ENCODE data around the gene RUNX1.

RUNX1 gene

DNA sequence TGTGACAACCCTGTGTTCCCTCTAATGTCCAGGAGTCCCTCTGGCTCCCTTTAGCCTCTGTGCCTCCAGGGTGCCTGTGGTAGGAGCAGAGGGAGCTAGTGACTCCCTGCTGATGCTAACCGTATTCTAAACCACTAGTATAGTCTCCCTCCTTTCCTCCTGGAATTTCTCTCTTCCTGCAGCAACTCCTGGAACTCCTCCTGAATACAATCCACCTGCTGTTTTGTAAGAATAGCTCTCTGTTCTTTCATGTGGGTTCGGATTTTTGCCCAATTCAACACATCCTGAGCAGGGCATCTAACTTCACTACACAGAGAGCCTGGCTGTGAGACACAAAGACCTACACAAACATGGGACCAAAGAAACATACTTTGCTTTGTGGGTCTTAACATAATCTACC, 107.9 kb downstream of the RUNX1 start:
- DNase-seq: no peak

DNA sequence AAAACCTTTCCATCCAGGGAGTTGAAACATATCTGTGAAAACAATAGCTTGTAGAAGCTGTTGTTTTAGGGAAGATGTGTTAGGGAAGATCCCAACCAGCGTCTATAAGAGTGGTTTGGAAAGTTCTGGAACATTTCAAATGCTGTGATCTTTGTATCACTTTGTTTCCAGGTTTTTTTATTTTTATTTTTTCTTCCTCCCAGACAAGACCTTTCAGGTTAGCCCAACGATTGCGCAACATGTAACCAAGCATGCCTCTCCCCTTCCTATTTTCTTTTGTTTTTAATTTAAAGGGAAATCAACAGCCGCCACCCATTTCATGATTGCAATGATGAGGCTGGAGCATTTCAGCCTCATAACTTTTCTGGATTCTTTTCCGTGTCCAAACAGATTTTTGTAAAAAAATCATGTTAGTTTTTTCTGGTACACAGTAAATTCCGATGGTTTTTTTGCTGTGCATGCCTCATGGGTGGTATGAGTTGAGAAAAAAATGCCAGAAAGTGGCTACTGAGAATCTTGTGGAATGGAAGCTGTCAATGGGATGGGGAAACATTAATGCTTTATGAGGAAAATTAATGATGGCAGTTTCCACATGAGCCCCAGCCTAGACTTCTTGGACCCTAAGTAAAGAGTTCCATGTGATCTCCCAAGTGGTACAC, 109.3 kb downstream of the RUNX1 start:
- DNase-seq: no peak

- no peak for DNase-seq
Measured at GRCh38 chr21:34938089-34938764, 110.9 kb downstream of the RUNX1 start.

GRCh38 chr21:34936883-34937563, 112.1 kb downstream of the RUNX1 start:
- DNase-seq: no peak

- peak; percentile 19 for DNase-seq
Measured at GRCh38 chr21:34936371-34936789, 112.7 kb downstream of the RUNX1 start.

GRCh38 chr21:34935898-34936297, 113.2 kb downstream of the RUNX1 start:
- DNase-seq: no peak

DNA sequence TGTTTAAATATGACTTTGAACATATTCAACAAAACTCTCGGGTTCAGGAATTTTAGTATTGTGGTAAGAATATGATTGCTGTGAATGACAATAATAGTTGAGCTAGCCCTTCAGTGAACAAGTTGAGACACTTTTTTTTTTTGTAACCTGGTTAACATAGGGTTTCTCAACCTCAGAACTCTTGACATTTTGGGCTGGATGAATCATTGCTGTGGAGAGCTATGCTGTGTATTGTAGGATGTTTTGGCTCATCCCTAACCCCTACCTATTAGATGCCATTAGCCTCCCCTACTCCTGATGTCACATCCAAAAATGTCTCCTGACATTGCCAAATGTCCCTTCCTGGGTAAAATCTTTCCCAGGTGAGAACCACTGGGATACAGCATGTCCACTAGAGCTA, 113.7 kb downstream of the RUNX1 start:
- no peak for DNase-seq

DNA sequence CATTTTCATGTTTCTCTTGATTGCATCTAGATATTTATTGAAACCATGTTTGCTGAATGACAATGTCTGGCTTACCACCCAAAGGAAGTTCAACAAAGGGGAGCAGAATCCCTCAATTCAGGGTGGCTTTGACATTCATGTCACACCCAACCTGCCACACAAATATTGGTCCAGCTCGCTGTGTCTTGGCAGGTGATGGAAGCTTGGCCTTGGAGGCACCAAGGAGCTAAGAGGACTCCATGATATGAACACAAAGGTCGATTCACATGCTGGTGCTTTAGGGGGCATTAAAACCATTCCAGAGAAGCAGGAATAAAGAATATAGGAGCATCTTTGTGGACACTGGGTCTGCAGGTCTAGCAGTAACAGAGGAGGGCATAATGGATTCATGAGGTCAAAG, 114.8 kb downstream of the RUNX1 start:
- DNase-seq: no peak

GRCh38 chr21:34933609-34934335, 115.3 kb downstream of the RUNX1 start:
- DNase-seq: peak; percentile 69

DNA sequence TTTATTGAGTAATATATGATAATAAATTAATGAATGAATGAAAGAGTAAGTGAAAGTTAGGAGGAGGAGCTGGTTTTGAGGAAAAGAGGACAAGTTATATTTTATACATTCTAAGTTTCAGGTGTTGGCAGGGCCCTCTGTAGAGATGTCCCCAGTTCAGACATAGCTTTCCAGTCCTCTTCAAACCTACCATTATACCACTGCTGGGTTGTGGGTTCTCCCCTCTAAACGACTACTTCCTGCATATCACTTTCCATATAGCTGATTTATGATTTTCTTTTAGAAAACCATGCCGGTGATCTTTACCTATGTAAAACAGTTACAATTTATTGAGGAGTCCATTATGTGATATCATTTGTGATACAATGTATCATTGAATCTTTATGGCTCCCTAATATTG, 116.9 kb downstream of the RUNX1 start:
- DNase-seq: no peak

DNA sequence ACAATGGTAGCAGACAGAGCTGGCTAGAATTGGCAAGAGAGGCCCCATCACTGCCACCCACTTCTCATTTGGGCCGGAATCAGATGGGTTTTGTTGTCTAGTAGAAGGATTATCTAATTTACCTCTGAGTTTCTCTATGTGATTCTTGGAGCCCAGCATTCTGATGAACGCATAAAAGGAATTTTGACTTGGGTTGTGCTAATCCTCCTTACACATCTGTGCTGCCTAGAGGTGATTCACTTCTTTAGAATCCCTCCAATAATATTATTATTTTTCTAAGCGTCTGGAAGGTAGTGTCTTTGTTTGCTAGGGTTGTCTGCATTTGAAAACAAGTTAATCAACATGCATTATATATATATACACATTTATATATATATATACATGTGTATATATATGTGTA, 118.1 kb downstream of the RUNX1 start:
- no peak for DNase-seq

DNA sequence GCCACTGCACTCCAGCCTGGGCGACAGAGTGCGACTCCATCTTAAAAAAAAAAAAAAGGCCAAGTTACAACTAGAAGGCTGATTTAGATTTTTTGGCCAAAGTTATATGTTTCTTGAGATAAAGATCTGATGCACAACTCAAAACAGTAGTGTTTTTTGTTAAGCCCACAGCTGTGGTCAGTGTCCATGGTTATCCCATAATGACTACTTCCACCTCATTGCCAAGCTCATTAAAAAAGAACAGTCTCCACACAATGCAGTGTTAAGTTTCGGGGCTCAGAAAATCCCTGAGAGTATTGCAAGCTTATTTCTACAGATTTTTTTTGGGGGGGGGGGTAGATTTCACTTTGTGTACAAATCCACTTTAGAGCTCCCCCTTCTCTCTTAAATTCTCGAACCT, 120.5 kb downstream of the RUNX1 start:
- DNase-seq: no peak

DNA sequence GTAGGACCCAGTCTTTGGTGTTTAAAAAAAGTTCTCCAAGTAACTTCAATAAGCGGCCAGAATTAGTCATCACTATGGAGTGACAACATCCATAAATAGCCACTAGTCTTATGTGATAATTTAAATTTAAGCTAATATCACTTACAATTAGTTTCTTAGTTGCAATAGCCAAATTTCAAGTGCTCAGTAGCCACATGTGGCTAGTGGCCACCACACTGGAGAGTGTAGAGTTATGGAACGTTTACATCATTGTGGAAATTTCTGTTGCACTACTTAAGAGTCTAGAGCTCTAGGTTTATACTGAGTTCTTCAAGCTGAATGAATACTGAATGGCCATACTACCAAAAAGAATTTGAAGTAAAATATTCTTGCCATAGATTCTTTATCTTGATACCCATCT, 121.1 kb downstream of the RUNX1 start:
- no peak for DNase-seq

DNA sequence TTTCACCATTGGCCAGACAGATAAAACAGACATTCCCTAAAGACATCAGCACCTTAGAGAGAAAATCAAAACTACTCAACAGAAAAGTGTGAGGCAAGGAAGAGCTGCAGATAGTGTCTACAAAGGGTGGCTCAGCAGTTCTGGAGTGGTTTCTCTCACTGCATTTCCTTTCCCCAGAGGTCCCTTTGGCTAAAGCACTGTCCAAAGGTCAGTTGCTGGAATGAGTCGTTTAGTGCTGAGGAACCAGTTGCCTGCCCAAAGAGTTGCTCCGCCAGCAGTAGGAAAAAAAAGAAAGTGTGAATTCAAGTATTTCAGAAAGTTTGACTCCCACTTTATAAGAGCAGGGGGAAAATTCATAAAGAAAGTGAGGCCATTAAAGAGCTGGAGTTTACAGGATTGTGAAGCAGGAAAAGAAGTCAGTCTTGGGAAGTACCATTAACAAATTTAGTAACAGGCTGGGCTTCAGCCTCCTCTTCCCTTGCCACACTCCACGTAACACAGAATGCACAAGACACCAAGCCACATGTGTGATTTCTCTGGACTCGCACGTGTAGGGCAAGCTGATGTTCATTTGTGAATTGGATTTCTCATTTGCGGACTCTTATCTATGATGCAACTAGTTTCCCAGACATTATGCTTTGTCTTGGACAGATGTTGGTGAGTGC, 122.2 kb downstream of the RUNX1 start:
- DNase-seq: no peak

GRCh38 chr21:34925597-34925996, 123.5 kb downstream of the RUNX1 start:
- no peak for DNase-seq

- no peak for DNase-seq
Measured at GRCh38 chr21:34924771-34925419, 124.2 kb downstream of the RUNX1 start.

DNA sequence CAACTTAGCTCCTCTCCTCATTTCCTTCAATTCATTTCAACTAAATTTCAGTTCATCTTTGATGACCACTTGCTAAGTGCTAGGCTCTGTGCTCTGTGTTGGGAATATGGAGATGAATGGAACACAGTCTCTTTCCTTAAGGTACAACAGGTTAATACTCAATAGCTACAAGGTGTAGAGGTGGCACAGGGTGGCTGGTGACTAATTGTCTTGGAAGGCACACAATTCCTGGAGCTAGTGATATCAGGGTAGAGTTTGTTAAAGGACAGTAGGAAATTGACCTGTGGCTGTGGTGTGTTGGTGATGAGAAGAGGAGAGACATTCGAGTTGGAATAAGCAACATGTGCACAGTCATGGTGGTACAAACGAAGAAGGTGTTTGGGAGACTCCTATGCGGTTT, 124.9 kb downstream of the RUNX1 start:
- no peak for DNase-seq

GRCh38 chr21:34923626-34924025, 125.5 kb downstream of the RUNX1 start:
- DNase-seq: no peak

DNA sequence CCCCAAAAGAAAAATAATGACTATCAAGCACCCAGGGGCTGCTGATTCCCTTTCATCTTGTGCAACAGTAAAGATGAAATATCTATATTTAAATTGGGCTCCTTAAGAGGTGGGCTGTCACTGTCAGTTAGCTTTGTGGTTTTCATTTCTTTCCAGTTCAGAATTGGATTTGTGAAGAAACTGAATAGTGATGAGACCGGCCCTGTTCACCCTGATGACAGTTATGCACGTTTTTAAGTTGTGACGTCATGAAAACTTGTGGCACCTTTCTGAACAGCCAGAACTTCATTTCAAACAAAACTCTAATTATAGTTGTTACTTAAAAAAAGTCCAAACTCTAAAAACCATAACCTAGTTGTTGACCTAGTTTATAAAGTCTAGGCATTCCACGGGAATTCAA, 125.9 kb downstream of the RUNX1 start:
- DNase-seq: no peak

DNA sequence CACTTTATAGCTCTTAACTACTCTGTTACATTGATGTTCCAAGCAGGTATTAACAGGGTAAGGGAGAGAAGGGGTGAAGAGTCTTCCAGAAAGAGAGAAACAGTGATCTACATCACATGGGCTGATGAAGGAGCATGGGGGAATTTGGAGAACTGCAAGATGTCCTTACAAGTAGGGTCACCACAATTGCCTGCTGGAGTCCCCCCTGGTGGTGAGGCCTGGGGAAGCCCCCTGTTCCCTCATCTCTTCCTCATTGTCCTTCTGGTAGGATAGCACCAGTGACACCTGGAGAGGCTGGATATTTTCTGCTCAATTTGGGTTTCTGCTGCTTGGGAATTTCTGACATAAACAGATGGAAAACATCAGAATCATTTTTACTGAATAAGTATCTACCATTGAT, 126.6 kb downstream of the RUNX1 start:
- no peak for DNase-seq

GRCh38 chr21:34921151-34921550, 128.0 kb downstream of the RUNX1 start:
- no peak for DNase-seq

DNA sequence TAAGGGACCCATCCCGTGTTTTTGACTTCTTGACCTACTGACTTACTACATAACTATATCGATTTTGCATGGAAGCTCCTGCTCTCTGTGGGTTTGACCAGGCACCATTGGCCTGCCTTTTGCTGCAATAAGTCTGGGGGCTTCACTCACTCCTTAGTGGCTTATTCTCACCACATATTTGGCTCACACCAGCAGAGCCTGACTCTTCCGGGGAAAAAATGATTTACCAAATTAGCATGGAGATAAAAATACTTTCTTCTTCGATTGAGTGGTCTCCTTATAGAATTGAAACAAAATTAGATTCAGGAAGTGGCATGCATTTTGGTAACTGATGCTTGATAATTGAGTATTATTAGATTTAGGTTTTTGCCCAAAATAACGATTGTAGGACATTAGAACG, 129.7 kb downstream of the RUNX1 start:
- DNase-seq: no peak

All from central memory CD4-positive, alpha-beta T cell (primary cell).